Spleen (tissue), 7 donors: ENCODE results near the gene ZNF217.

ENCODE experiments used
- CTCF ChIP-seq, 11 experiments: fragments of 200-600 bp in 7 of 11; fragments of 450-650 bp in 4 of 11; sonication (generic) in 4 of 11; IDR thresholded peaks in 8 of 11; conservative IDR thresholded peaks in 3 of 11; 1 replicate in 7 of 11; 2 replicates in 4 of 11; pipeline versions ENCODE4 v1.4.0 to v1.8.0; 2016 to 2021; ENCODE audit warnings: antibody characterized with exemption in 11 of 11, inconsistent platforms in 4 of 11, mild to moderate bottlenecking in 1 of 11
- POLR2A ChIP-seq, 3 donors: fragments of 450-650 bp; IDR thresholded peaks; one replicate each; pipeline ENCODE4 v1.5.1; 2017; ENCODE audit warnings: antibody characterized with exemption in 3 of 3, mild to moderate bottlenecking in 1 of 3
- POLR2AphosphoS5 ChIP-seq, 3 donors: sonication (generic); formaldehyde crosslinking; IDR thresholded peaks; one replicate each; pipeline ENCODE4 v1.5.1; 2017; ENCODE audit warnings: antibody characterized with exemption in 3 of 3
- donor health status: DM: no; HTN: no; CAD: no; lungs with moderate emphysema.
- donor health status: DM: no; HTN: no; CAD: no.
- donor health status: DM: no; HTN: no; CAD: no.

GRCh38 chr20:53622247-53623133 is 28.9 kb upstream of the ZNF217 start:
- TF ChIP-seq CTCF (IDR thresholded peaks at IDR 0.05 in 8 of 11, conservative IDR thresholded peaks at IDR 0.05 in 3 of 11) (no peak), POLR2A (IDR thresholded peaks at IDR 0.05) (no peak), POLR2AphosphoS5 (IDR thresholded peaks at IDR 0.05) (no peak)
